Calu3 (cell line): ENCODE results near the gene CSAG1. TPM values are rescaled to one million over a fixed set of nuclear protein-coding genes. Genes with fewer than 3 reads are reported as not detected.
"Not testable (repeated sequence)": the region's sequence is repeated elsewhere in the genome, so short reads cannot be mapped to it uniquely, and the experiment has no call there.

Source experiments
- BruUV-seq: library from RNA; stranded (reverse); fragments of 400-500 nt; replicated peaks from 2 replicates; lab custom pipeline; 2021; lab: Mats Ljungman, UMichigan
- CTCF ChIA-PET: fragments of 300-600 bp; sonication (Branson Sonifier 250); formaldehyde crosslinking; loops from one replicate; lab custom pipeline; 2022; ENCODE audit warnings: antibody characterized with exemption; lab: Charles Lee
- DNase-seq: peaks from one replicate; pipeline ENCODE4 v3.0.0; 2022
- H3K27ac Mint-ChIP-seq: one replicate; pipeline ENCODE4 v1.8.0; 2022; ENCODE audit warnings: mixed read lengths; ENCODE audit not compliant: unreplicated experiment
- H3K27me3 Mint-ChIP-seq: one replicate; pipeline ENCODE4 v1.8.0; 2022; ENCODE audit warnings: mixed read lengths; ENCODE audit not compliant: unreplicated experiment
- H3K36me3 Mint-ChIP-seq: one replicate; pipeline ENCODE4 v1.8.0; 2022; ENCODE audit warnings: mild to moderate bottlenecking, moderate library complexity, mixed read lengths; ENCODE audit not compliant: insufficient read depth, unreplicated experiment
- H3K4me1 Mint-ChIP-seq: one replicate; pipeline ENCODE4 v1.8.0; 2022; ENCODE audit warnings: mild to moderate bottlenecking, low read depth, mixed read lengths; ENCODE audit not compliant: unreplicated experiment
- H3K4me3 Mint-ChIP-seq: one replicate; pipeline ENCODE4 v1.8.0; 2022; ENCODE audit warnings: mild to moderate bottlenecking, low read depth, moderate library complexity, mixed read lengths; ENCODE audit not compliant: unreplicated experiment
- H3K9me3 Mint-ChIP-seq: one replicate; pipeline ENCODE4 v1.8.0; 2022; ENCODE audit warnings: low read depth, mixed read lengths; ENCODE audit not compliant: unreplicated experiment
- intact Hi-C: fragments of 100-400 bp; cut with micrococcal nuclease; formaldehyde crosslinking; loops from one replicate; pipeline ENCODE4 v1.10.0; 2022; ENCODE audit not compliant: unreplicated experiment
- total RNA-seq: library from RNA; stranded (reverse); gene quantifications from 2 replicates; pipeline ENCODE4 v1.2.3, GENCODE V29; 2022
- TF ChIP-seq, protein P1 (sequence below): fragments of 200-600 bp; IDR thresholded peaks from one replicate; pipeline ENCODE4 v1.8.0; 2022; ENCODE audit warnings: antibody characterized with exemption; ENCODE audit not compliant: unreplicated experiment

The CSAG1 gene
- total RNA-seq, 1 experiment from 2014 or later, result not detected

DNA sequence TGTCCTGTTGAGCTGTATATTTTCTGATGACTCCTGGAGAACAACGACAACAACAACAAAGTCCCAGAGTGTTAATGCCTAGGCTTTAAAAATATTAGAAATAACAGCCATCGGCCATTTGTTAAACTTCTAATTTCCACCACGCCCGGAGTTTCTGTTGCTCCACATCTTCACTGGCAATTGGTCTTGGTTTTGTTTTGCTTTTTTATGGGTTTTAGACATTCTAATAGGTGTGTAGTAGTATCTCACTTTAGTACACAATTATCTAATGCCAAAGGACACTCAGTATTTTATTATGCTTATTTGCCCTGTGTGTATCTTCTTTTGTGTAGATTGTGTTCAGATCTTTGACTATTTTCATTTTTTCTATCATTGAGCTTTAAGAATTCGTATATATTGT, 5.0 kb upstream of the CSAG1 start:
- no peak for DNase-seq
- intact Hi-C loops, result no loop called here
- H3K27me3 Mint-ChIP-seq, result peaks cover 67% of the 10 kb centered on the region
- no peaks in the 10 kb centered on the region for H3K9me3 Mint-ChIP-seq
- BruUV-seq, result no TSS peak
- TF ChIP-seq, protein P1, sequence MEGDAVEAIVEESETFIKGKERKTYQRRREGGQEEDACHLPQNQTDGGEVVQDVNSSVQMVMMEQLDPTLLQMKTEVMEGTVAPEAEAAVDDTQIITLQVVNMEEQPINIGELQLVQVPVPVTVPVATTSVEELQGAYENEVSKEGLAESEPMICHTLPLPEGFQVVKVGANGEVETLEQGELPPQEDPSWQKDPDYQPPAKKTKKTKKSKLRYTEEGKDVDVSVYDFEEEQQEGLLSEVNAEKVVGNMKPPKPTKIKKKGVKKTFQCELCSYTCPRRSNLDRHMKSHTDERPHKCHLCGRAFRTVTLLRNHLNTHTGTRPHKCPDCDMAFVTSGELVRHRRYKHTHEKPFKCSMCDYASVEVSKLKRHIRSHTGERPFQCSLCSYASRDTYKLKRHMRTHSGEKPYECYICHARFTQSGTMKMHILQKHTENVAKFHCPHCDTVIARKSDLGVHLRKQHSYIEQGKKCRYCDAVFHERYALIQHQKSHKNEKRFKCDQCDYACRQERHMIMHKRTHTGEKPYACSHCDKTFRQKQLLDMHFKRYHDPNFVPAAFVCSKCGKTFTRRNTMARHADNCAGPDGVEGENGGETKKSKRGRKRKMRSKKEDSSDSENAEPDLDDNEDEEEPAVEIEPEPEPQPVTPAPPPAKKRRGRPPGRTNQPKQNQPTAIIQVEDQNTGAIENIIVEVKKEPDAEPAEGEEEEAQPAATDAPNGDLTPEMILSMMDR, result no peak
- no peaks in the 10 kb centered on the region for H3K4me1 Mint-ChIP-seq
- peaks cover 4% of the 10 kb centered on the region for H3K36me3 Mint-ChIP-seq
- CTCF ChIA-PET, result no interaction called here
- no peak overlapping the region for H3K27ac Mint-ChIP-seq
- no peak overlapping the region for H3K4me3 Mint-ChIP-seq

DNA sequence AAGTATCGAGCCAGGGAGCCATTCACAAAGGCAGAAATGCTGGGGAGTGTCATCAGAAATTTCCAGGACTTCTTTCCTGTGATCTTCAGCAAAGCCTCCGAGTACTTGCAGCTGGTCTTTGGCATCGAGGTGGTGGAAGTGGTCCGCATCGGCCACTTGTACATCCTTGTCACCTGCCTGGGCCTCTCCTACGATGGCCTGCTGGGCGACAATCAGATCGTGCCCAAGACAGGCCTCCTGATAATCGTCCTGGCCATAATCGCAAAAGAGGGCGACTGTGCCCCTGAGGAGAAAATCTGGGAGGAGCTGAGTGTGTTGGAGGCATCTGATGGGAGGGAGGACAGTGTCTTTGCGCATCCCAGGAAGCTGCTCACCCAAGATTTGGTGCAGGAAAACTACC, 3.0 kb upstream of the CSAG1 start:
- BruUV-seq, H3K4me3 Mint-ChIP-seq, H3K36me3 Mint-ChIP-seq, CTCF ChIA-PET, H3K9me3 Mint-ChIP-seq, H3K4me1 Mint-ChIP-seq, H3K27ac Mint-ChIP-seq, intact Hi-C loops, DNase-seq: not testable (repeated sequence)
- H3K27me3 Mint-ChIP-seq, result peaks cover 56% of the 10 kb centered on the region

DNA sequence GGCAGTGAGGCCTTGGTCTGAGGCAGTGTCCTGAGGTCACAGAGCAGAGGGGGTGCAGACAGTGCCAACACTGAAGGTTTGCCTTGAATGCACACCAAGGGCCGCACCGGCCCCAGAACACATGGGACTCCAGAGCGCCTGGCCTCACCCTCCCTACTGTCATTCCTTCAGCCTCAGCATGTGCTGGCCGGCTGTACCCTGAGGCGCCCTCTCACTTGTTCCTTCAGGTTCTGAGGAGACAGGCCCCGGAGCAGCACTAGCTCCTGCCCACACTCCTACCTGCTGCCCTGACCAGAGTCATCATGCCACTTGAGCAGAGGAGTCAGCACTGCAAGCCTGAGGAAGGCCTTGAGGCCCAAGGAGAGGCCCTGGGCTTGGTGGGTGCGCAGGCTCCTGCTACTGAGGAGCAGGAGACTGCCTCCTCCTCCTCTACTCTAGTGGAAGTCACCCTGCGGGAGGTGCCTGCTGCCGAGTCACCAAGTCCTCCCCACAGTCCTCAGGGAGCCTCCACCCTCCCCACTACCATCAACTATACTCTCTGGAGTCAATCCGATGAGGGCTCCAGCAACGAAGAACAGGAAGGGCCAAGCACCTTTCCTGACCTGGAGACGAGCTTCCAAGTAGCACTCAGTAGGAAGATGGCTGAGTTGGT, 2.5 kb upstream of the CSAG1 start:
- Mint-ChIP-seq H3K27ac (no peak overlapping the region), H3K9me3 (no peaks in the 10 kb centered on the region), H3K4me1 (no peaks in the 10 kb centered on the region), H3K27me3 (peaks cover 56% of the 10 kb centered on the region), H3K36me3 (peaks cover 4% of the 10 kb centered on the region), H3K4me3 (no peak overlapping the region)
- no peak for DNase-seq
- intact Hi-C loops, result no loop called here
- CTCF ChIA-PET, result no interaction called here
- no TSS peak for BruUV-seq
- TF ChIP-seq, protein P1, result no peak

DNA sequence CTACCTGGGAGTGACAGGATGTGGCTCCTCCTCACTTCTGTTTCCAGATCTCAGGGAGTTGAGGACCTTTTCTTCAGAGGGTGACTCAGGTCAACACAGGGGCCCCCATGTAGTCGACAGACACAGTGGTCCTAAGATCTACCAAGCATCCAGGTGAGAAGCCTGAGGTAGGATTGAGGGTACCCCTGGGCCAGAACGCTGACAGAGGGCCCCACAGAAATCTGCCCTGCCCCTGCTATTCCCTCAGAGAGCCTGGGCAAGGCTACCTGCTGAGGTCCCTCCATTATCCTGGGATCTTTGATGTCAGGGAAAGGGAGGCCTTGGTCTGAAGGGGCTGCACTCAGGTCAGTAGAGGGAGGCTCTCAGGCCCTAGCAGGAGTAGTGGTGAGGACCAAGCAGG, 1.6 kb upstream of the CSAG1 start:
- Mint-ChIP-seq H3K27ac (no peak overlapping the region), H3K36me3 (peaks cover 4% of the 10 kb centered on the region), H3K4me1 (no peaks in the 10 kb centered on the region), H3K4me3 (no peak overlapping the region), H3K27me3 (peaks cover 53% of the 10 kb centered on the region), H3K9me3 (no peaks in the 10 kb centered on the region)
- BruUV-seq, result no TSS peak
- no peak for DNase-seq
- CTCF ChIA-PET, result no interaction called here
- TF ChIP-seq, protein P1, result no peak
- intact Hi-C loops, result no loop called here

DNA sequence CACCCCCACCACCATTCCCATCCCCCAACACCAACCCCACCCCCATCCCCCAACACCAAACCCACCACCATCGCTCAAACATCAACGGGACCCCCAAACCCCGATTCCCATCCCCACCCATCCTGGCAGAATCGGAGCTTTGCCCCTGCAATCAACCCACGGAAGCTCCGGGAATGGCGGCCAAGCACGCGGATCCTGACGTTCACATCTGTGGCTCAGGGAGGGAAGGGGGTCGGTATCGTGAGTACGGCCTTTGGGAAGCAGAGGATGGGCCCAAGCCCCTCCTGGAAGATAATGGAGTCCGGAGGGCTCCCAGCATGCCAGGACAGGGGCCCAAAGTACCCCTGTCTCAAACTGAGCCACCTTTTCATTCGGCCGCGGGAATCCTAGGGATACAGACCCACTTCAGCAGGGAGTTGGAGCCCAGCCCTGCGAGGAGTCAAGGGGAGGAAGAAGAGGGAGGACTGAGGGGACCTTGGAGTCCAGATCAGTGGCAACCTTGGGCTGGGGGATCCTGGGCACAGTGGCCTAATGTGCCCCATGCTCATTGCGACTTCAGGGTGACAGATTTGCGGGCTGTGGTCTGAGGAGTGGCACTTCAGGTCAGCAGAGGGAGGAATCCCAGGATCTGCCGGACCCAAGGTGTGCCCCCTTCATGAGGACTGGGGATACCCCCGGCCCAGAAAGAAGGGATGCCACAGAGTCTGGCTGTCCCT, 780 bp upstream of the CSAG1 start:
- H3K4me1 Mint-ChIP-seq, H3K9me3 Mint-ChIP-seq, H3K27ac Mint-ChIP-seq, BruUV-seq, CTCF ChIA-PET, H3K4me3 Mint-ChIP-seq, intact Hi-C loops, H3K36me3 Mint-ChIP-seq, DNase-seq: not testable (repeated sequence)
- H3K27me3 Mint-ChIP-seq, result peaks cover 48% of the 10 kb centered on the region
